Measurements from ENCODE around the gene SLC25A34.

Gene SLC25A34

DNA sequence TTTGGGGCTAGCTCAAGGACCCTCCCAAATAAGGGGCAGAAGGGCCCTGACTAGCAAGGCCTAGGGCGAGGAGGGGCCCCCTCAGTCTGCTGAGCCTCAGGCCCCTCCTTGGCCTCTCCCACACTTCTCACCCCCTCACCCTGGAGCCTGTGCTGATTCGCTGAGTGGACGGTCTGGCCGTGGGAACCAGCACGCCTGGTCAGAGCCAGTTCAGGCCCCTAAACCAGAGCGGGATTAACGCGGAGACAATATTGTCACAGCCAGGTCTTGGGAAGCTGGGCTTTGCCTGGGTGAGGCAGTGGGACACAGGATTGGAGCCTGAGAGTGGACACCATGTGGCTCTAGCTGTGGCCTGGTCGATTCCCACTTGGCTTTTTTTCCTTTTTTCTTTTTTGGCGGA is 17.7 kb downstream of the SLC25A34 start:
- no peak for DNase-seq (ENCODE audit: low spot score)

DNA sequence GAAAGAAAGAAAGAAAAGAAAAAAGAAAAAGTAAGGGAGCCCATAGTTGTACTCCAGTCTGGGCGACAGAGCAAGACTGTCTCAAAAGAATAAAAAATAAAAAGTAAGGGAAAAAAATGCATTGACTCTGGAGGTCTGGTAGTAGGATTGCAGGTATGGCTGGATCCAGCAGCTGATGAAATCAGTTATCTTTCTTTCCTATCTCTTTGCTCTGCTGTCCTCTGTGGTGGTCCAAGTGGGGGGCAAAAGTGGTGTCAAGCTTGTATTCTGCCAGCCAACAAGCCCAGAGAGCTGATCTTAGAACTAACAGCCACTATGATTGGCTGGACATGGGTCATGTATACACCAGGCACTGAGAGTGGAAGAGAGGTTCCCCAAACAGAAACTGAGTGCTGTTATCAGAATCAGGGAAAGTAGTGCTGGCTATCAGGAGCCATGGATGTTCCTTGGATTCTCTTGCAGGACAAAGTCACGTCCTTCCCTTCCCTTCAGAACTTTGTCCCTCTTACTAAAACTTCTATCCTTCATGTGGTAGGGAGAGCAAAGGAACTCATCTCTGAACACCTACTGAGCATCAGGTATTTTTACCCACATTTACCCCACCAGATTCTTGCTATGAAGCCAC is 19.1 kb downstream of the SLC25A34 start:
- no peak for DNase-seq (ENCODE audit: low spot score)

DNA sequence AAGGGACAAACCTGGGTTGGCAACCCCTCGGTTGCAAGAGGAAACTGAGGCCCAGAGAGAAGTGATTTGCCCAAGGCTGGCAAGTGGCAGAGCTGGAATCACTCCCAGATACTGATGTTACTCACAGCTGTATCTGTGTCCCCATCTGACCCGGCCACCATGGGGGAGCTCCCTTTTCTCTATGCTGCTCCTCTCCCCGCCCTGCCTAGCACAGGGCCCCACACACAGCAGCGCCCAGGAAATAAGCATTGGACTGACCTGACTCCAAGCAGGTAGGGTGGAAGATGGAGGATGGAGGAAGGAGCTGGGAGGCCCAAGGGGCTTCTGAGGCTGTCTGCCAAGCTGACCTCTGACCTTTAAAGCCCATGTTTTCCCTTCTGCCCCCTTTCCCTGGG is 19.6 kb downstream of the SLC25A34 start:
- no peak for DNase-seq (ENCODE audit: low spot score)

DNA sequence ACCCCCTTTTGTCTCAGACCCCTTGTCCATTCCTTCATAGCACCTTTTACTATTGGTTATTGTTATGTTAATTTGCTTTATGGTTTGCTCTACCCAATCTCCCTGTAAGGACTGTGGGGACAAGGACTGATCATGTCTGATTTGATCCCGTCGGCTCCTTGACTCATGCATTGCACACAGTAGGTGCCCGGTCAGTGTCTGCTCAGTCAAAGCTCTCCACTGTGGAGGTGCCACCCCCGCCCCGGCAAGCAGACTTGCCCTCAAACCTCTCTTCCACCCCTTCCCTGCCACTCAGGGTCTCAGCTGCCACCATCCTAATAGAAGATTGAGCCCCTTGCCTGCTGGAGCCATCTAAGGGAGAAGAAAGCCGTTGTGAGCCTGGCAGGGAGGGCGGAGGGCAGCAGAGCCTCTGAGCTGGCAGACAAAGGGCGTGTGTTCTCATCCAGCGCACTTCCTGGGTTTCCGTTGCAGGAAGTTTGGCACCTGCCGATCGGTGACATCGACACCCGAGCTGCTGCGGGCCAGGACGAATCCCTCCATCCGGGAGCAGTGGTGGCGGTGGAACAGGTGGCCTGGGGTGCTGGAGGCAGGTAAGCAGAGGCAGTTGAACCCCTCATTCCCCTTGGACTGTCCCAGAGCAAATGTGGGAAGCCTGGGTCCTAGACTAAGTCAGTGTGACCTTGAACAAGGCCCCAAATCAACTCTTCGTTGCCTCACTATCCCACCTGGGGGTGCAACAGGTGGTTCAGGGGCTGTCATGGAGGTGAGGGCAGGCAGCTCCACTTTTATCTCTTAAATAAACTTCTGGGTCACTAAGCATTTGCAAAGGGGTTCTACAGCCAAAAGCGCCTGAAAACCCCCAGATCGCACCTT is 20.3 kb downstream of the SLC25A34 start:
- DNase-seq (ENCODE audit: low spot score) = no peak

DNA sequence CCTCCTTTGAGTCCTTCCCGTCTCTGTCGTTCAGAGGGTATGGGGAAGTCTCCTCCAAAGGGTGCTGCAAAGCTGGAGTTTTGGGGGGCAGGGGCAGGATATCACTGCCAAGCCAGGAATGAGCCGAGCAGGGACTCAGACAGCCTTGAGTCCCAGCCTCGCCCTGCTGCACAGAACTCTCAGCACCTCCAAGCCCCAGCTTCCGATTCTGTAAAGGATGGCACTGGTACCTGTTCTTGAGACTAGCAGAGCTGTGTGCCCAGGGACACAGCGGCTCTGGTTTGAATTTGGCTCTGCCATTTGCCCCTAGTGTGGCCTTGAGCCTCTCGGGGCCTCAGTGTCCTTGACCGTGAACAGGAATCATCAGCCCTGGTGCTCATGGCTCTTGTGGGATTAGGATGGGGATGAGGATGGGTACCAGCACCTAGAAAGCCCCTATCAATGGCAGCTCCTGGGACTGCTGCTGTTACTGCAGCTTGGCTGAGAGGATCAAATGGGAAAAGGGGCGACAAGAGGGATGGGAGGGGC is 21.0 kb downstream of the SLC25A34 start:
- no peak for DNase-seq (ENCODE audit: low spot score)

DNA sequence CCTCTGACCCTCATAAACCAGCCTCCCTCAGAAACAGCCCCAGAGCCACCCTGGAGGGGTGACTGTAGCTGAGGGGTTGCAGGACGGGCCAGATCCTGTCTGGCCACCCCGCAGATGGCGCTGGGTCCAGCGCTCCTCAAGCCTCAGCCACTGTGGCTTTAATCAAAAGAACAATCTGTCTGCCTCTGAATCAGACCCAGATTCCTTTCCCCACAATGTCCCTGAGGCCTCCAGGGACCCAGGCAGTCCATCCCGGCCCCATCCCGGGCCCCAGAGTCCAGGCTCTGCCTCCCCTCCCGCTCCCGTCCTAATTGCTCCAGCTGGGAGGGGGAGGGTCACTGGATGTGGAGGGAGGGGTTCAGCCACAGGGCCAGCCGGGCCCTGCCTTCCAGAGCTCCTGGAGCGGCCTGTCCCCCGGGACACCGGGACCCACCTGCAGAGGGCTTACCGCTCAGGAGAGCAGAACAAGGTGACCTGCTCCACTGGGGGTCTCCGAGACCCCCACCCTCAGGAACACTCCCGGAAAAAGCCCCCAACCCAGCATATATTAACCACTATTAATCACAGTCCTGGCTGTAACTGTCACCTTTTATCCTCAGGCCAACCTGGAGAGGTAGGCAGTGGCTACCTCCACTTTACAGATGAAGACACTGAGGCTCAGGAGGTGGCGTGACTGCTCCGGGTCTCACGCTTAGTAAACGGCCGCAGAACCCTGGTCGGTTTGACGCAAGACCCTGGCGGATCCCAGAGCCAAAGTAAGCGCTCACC is 21.7 kb downstream of the SLC25A34 start:
- no peak for DNase-seq (ENCODE audit: low spot score)

DNA sequence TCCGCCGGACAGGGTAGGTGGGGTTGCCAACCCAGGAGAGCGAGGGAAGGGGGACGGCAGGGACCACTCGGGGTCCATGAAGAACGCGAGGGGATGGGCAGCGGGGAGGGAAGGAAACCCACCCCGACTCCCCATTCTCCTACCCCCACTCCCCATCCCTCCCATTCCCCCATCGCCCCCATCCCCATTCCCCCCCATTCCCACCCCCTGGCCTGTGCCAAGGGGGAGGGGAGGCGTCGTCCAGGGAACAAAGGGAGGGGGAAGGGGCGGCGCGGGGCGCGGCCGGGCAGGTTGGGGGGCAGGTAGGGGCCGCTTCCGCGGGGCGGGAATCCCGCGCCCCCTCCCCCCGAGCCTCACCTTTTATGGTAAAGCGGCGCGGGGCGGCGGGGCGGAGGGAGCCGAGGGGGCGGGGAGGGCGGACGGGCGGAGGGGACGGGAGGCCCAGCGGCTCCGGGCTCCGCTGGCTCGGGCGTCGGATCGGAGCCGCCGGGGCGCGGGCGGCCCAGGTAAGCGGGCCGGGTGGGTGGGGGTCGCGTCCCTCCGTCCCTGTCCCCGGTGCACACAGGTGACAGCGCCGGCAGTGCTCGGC is 22.4 kb downstream of the SLC25A34 start, which contains the start of gene FBLIM1:
Gene FBLIM1, plus strand, starts transcription at position 453 of the 589 bp plus-strand sequence. CDS start 6,189 bp downstream, outside the sequence.
- no peak for DNase-seq (ENCODE audit: low spot score)

DNA sequence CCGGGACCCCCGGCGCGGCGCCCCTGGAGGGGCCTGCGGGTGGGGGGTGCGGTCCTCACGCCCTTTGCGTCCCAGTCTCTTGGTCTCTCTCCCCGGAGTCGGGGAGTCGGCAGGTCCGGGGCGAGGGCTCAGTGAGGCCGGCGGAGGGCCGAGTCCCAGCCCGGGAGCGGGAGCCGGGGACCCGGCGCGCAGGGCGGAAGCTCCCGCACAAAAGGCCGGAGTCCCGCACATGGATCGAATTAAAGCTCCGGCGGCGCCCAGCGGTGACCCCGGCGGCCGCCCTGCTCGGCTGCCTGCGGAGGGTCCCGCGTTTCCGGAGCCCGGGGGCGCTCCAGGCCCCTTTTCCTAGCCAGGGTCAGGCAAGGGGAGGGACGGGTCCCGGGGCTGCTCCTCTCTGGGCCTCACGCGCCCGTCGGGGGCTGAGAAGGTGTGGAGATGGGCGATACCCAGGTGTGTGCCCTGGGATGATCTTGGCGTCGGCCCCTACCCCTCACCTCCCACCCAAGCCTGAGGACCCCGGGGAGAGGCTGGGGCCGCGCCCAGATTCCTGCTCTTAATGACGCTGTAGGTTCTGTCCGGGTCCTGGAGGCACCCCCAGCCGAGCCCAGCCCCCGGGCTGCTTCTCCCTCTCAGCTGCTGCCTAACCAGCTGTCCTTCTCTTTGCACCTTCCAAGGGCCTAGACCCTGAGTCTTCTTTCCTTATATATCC is 23.0 kb downstream of the SLC25A34 start:
- peak; percentile 31 for DNase-seq (ENCODE audit: low spot score)

DNA sequence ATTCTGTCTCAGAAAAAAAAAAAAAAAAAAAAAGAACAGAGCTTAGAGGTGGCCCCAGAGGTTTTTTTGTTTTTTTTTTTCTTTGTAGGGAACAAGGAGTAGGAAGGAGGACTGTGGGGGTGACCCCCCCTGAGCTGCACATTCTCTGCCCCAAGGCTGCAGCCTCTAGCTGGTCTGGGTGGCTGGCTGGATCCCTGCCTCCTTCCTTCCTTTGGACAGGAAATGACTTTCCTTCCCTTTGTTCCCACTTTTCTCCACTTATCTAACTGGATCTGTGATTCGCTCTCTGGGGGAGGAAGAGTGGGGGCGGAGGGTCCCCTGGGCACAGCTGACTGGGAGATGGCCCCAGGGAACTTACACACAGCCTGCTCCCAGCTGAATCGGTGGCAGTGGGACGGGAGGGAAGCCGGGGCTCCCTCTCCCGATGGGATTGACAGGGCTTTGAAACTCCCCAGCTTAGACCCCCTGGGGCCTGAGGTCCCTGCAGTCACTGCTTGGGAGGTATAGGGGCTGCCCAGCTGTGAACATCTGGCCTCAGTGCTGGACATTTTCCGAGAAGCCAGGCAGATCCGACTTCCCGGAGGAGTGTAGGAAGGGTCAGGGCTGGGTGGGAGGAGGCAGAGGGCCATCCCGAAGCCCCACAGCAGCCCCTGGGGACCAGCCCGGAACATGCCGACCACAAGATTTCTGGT is 24.6 kb downstream of the SLC25A34 start:
- DNase-seq (ENCODE audit: low spot score) = no peak

DNA sequence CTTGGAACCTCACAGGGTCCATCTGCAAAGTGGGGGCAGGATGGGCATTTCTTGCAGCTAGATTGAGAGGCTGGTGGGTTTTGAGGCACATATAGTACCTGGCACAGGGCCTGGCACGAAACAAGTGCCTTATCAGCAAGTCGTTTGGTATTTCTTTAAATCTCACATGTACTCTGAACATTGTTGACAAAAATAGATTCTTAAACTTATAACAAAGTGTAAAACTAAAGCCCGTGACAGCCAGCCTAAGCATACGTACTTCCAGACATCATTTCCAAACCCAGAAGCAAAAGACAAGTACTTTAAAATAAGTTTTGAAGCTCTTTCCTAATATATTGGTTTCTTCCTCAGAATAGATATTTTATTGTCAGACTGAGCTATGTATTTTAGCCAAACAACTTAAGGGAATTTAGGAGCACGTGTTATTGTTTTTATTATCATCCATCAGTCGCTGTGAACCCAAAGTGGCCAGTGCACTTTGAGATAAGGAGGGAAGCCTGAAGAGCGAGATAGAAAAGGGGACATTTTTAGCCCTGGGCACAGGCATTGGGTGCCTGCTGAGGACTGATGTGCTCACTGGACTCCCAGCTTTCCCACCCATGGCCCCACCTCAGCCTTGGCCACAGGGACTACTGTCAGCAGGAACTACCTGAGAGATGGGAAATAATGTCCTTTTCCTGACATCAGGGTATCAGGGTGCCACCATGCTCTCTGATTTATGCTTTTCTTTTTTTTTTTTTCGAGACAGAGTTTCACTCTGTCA is 25.5 kb downstream of the SLC25A34 start:
- DNase-seq (ENCODE audit: low spot score) = no peak

DNA sequence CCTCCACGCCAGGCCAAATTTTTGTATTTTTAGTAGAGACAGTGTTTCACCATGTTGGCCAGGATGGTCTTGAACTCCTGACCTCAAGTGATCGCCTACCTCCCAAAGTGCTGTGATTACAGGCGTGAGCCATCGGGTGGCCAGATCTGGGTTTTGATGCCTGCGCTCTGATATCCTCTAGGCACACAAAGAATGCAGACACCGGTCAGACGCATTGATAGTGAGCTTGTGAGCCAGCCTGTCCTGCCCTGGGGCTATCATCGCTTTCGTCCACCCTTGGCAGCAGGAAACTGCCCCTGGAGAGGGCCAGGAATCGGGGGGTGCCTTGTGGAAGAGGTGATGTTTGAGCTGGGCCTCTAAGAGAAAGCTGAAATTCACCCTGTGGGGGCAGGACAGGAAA is 26.5 kb downstream of the SLC25A34 start:
- no peak for DNase-seq (ENCODE audit: low spot score)

DNA sequence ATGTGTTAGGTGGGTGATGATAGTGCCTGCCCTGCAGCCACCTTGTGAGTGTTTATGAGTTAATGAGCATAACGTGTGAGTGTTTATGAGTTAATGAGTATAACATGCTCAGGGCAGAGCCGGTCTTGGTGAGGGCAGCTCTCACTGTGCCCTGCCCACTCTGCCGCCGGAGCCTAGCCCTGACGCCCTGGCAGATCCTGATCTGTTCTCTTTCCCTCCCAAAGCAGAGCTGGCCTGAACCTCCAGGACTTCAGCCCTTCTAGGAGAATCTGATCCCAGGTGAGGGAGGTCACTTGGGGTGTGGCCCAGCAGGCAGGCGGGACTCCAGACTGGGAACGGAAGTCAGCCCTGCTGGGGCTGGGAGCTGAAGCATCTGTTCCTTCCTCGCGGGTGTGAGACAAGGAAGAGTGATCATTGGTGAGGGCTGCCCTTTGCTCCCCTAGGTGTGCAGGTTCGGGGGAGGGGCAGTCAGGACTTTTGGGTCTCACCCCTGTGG is 28.3 kb downstream of the SLC25A34 start:
- no peak for DNase-seq (ENCODE audit: low spot score)

DNA sequence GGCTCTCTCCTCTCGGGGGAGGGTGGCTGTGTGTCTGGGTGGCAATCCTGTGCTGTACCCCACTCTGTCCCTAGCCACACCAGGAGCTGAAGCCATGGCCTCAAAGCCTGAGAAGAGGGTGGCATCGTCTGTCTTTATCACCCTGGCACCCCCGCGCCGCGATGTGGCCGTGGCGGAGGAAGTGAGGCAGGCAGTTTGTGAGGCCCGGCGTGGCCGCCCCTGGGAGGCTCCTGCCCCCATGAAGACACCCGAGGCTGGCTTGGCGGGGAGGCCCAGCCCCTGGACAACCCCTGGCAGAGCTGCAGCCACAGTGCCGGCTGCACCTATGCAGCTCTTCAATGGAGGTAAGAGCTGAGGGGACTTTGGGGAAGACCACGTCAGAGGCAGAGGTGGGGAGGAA is 28.8 kb downstream of the SLC25A34 start:
- no peak for DNase-seq (ENCODE audit: low spot score)

DNA sequence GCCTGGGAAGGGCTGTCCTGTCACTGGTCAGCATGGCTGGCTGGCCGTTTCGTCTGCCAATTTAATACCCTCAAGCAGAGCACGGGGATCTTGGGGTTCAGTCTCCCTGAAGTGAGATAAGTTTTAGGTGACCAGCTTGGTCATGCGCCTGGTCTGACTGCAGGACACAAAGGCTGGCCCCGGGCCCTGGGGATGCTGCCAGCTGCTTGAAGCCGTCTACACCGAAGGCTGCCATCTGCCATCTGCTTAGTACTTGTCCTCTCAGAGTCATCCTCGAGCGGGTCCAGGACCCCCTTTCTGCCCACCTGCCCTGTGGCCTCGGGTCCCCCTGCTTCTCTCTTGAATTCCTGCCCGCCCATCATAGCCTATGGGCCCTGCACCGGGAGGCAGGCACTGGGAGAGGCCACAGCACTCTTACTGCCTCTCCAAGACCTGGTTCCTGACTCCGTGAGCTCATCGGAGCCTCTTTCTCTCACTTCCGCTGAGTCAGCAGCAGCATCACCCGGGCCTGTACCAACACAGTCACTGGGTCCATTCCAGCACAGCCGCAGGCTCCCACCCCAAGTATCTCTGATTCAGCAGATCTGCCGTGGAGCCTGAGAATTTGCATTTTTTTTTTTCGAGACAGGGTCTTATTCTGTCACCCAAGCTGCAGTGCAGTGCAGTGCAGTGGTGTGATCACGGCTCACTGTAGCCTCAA is 29.6 kb downstream of the SLC25A34 start:
- no peak for DNase-seq (ENCODE audit: low spot score)

DNA sequence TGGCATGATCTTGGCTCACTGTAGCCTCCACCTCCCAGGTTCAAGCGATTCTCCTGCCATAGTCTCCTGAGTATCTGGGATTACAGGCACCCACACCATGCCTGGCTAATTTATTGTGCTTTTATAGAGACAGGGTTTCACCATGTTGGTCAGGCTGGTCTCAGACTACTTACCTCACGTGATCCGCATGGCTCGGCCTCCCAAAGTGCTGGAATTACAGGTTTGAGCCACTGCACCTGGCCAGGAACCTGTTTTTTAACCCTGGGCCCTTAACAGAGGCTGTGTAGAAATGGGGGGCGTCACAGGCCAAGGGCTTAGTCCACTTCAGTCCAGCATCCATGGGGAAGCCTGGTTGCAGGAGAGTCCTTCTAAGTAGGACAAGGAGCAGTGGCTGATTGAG is 31.9 kb downstream of the SLC25A34 start:
- no peak for DNase-seq (ENCODE audit: low spot score)

DNA sequence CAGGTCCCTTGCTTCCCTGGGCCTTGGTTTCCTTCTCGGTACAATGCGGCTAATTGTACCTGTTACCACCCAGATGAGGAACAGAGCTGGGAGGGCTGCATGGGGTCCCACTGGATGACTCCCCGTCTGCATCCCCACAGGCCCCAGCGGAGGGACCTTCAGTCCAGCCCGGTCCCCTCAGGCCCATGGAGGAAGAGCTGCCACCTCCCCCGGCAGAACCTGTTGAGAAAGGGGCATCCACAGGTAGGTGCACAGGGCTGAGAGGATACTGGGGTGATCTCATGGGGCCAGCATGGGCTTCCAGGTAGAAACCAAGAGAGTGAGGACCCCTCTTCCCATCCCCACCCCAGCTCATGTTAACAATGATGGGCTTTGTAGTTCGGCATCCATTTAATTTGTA is 32.3 kb downstream of the SLC25A34 start:
- no peak for DNase-seq (ENCODE audit: low spot score)

DNA sequence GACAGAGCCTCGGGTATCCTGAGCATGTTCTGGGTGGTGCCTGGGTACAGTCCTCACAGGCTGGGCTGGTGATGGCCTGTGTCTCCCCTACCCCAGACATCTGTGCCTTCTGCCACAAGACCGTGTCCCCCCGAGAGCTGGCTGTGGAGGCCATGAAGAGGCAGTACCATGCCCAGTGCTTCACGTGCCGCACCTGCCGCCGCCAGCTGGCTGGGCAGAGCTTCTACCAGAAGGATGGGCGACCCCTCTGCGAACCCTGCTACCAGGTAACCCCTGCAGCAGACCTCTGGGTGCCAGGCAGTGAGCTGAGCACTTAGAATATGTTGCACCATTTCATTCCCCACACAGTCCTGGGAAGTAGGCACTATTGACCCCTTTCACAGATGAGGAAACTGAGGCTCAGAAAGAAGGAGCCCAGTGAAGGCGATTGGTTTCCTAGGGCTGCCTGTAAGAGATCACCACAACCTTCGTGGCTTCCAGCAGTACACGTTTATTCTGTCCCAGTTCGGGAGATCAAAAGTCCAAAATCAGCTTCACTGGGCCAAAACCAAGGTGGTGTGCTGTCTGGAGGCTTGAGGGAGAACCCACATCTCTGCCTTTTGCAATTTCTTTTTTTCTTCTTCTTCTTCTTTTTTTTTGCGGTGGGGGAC is 34.4 kb downstream of the SLC25A34 start:
- DNase-seq (ENCODE audit: low spot score) = no peak

DNA sequence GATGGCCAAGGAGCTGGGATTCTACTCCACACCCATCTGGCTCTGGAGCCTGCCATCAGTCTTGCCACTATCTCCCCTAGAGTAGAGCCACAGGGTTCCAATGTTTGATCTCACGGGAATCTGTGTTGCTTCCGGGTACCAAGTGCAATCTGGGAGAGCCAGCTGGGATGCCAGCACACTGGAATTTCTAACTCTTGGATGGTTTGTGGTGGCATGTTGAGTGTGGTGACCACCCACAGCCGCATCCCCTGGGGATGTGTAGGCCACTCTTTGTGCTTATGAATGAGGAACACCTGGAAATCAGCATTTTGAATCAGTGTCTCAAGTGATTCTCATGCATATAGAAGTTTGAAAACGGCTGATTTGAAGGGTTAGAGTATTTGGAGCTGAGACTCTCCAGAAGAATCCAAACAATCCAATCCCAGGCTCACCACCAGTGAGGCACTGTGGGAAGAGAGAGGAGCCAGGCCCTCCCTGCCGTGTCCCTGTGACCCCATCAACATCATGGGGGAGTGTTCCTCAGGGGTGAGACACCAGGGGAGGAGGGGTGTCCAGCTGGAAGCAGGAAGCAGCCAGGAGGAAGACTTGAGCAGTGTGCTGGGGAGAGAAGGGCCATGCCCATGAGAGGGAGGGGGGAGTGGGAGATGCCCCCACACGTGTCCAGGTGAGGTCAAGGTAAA is 35.9 kb downstream of the SLC25A34 start:
- DNase-seq (ENCODE audit: low spot score) = no peak

All from germinal center (tissue), 1 donor.